ENCODE results near the gene GJA1.
A peak's percentile ranks its signal among the peaks of the same experiment; 100 is the strongest.
"Not testable (repeated sequence)": the region's sequence is repeated elsewhere in the genome, so short reads cannot be mapped to it uniquely, and the experiment has no call there.

GJA1 gene

DNA sequence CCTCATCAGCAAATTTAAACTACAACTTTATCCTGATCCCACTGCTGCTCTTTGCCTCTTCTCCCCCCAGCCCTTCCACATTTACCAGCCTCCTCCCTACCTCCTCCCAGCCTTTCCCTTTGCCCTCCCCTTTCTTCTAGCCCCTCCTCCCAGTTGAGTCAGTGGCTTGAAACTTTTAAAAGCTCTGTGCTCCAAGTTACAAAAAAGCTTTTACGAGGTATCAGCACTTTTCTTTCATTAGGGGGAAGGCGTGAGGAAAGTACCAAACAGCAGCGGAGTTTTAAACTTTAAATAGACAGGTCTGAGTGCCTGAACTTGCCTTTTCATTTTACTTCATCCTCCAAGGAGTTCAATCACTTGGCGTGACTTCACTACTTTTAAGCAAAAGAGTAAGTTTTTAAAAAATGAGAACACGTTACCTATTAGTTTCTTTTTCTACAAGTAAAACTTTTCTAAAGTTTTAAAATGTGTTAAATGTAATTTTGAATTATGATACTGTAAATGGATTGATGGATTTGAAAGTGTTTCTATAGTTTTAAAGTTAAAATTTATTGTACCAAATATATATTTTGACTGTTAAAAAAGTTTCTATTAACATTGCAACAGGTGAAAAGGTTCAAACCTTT lies at the start of gene GJA1:
TSS of gene GJA1 (plus strand) at position 203 of the 626 bp plus-strand sequence. CDS start 11,202 bp downstream, outside the sequence.
- DNase-seq: no peak

- DNase-seq: not testable (repeated sequence)
These were observed 48.9 kb upstream of the GJA1 start for GRCh38 chr6:121386551-121386950.

DNA sequence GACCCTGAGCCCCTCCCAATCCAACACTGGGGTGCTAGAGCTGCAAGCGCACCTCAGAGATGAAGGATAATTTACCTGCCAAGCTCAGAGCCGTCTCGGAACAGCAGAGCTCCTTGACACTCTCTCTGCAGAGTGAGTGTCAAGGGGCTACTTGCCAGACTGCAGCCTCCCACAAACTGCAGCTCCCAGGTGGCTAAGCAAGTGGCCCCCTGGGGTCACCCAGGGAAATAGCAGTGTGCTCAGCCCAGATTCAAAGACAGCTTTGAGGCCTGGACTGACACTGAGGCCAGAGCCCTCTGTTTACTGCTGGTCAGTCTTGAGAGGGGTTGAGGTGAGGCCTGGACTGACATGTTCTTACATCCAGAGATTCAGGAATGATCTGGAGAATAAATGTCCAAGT lies 46.0 kb upstream of the GJA1 start:
- DNase-seq: no peak

GRCh38 chr6:121393731-121394505 lies 41.5 kb upstream of the GJA1 start:
- no peak for DNase-seq

- no peak for DNase-seq
These were observed 39.7 kb upstream of the GJA1 start for GRCh38 chr6:121395736-121396135.

- not testable (repeated sequence) for DNase-seq
These were observed 38.3 kb upstream of the GJA1 start for GRCh38 chr6:121397188-121397587.

DNA sequence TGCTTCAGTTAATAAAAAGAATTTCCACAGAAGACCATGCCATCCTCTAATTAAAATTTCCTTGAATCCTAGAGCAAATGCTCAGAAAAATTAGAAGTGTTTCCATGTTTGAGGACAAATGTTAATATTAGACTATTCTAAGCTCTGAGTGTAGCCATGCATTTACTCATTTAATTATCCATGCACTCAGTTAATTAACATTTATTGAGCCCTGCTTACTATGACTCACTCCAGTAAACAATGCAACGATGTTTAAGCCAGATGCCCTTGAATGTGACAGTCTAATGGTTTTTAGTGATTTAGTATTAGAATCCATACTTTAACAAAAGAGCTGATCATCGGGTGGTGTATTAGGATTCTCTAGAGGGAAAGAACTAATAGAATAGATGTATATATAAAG lies 37.3 kb upstream of the GJA1 start:
- no peak for DNase-seq

DNA sequence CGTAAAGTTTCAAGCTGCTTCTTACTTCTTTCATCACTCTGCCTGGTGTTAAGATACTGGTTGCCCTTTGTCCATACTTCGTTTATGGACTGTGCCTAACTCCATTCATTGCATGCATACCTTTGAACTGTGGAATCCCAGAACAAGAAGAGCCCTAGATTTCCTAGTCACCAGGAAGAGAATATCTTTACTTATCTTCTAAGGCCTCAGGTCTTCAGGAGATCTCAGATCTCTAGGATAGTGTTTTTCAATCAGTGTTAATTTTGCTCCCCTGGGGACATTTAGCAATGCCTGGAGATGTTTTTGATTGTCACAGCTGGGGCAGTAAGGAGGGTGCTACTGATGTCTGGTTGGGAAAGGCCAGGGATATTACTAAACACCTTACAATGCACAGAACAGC lies 35.5 kb upstream of the GJA1 start:
- no peak for DNase-seq

DNA sequence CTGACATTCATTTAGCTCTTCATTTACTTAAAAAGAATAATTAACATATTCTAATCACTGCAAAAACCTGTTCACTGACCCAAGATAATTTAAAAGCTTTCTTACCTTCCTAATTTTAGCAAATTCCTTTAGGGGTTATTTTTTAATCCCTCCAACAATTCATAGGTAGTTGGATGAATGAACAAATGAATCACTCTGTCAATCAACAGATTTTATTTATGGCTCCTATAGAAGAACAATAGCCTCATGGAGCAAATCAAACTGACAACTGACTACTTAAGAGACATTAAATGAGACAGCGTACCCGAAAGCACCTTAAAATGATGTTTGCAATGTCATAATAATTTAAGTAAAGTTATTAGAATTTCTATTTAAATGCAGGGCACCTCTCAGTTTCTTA lies 31.5 kb upstream of the GJA1 start:
- no peak for DNase-seq

DNA sequence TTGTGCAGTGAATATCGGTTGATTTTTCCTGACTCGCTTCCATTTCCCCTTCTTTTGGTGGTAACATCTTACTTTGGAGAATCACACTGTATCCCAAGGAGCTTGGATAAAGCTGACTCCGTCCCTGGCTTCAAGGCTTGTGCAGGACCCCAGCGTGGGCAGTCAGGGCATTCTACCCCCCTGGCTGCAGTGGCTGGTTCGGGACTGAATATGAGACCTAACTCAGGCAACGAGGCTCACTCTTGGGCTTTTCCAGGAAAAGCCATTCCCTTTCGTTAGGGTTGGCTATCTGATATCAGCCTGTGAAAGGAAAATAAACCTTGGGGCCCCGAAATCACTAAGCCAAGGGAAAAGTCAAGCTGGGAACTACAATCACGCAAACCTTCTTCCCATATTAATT lies 30.1 kb upstream of the GJA1 start:
- DNase-seq: no peak

- no peak for DNase-seq
These were observed 27.1 kb upstream of the GJA1 start for GRCh38 chr6:121408321-121408720.

- no peak for DNase-seq
These were observed 21.6 kb upstream of the GJA1 start for GRCh38 chr6:121413879-121414278.

GRCh38 chr6:121418346-121418745 lies 17.1 kb upstream of the GJA1 start:
- DNase-seq: no peak

DNA sequence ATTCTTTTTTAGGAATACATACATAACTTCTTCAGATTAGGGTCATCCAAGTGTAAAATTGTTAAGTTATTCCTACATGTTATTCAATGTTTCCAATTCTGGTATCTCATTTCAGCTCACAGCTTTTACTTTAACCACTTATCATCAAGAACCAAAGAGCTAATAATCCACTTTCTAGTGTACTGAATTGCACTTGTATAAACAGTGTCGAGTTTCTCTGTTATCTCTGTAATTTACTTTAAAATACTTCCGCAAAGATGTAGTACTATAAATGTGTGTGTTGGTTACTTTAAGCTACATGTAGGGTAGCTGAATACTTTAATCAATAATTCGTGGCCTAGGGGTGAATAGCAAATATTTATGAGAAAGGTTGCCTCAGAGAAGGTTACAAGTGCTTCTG lies 8.8 kb upstream of the GJA1 start:
- DNase-seq: no peak

DNA sequence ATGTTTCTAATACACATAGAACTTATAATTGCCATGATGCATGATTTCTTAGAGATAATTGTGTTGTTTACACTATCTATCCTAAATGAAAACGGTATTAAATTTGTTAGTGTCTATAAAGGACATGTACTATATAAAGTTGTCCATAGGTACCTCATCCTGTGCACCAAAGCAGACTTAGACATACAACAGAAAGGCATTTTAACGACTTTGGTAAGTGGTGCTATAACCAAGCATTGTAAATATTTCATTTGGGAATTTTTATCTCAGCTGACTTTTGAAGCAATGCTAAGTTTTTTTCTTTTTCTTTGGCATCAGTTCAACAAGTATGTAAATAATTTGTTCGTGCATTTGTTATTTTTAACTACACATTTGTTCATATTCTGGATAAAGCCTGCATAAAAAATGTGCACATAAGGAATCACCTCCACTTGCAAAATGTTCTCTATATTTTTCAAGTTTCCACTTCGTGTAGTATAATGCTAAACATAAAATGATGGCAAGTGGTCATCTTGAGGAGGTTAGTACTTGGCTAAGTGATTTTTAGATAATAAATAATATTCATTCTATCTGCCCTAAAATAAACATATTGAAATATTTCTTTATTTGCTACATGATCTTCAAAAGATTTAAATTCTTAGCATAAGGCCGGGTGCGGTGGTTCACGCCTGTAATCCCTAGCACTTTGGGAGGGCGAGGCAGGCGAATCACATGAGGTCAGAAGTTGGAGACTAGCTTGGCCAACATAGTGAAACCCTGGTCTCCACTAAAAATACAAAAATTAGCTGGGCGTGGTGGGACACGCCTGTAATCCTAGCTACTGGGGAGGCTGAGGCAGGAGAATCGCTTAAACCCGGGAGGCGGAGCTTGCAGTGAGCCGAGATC lies 6.3 kb upstream of the GJA1 start:
- no peak for DNase-seq

GRCh38 chr6:121430514-121431460 lies 4.7 kb upstream of the GJA1 start:
- no peak for DNase-seq

DNA sequence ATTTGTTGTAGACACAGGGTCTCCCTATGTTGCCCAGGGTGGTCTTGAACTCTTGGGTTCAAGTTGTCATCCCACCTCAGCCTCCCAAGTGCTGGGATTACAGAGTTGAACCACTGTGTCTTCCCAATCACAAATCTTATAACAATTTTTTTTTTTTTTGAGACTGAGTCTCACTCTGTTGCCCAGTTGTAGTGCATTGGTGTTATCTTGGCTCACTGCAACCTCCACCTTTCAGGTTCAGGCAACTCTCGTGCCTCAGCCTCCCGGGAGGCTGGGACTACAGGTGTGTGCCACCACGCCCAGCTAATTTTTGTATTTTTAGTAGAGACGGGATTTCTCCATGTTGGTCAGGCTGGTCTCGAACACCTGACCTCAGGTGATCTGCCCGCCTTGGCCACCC lies 3.7 kb upstream of the GJA1 start:
- not testable (repeated sequence) for DNase-seq

GRCh38 chr6:121434037-121434770 lies 1.2 kb upstream of the GJA1 start:
- no peak for DNase-seq

GRCh38 chr6:121436274-121436857 lies 920 bp downstream of the GJA1 start:
- no peak for DNase-seq

- peak; percentile 24 for DNase-seq
These were observed 1.8 kb downstream of the GJA1 start for GRCh38 chr6:121436960-121437850.

All from CD4-positive, alpha-beta T cell treated with Interleukin-17A for 4 hours (primary cell).